Stomach (tissue), 9 donors: ENCODE data around the gene SYT12. TPM values are rescaled to one million over a fixed set of nuclear protein-coding genes. Genes with fewer than 3 reads are reported as not detected.

ENCODE experiments used
- DNase-seq, 2 donors: peaks; one replicate each; pipeline versions ENCODE4 v3.0.0 to v3.0.0-alpha.2; 2013 to 2019
- H3K27ac ChIP-seq, 5 donors: fragments of 200-600 bp in 4 of 5; sonication (generic) in 4 of 5; one replicate each; pipeline ENCODE4 v1.5.1; 2013 to 2019; ENCODE audit warnings: mild to moderate bottlenecking in 1 of 5, moderate library complexity in 1 of 5
- H3K27me3 ChIP-seq, 3 donors: fragments of 200-600 bp; sonication (generic); one replicate each; pipeline ENCODE4 v1.5.1; 2017 to 2019; ENCODE audit warnings: mixed run types in 1 of 3
- H3K36me3 ChIP-seq, 4 donors: fragments of 200-600 bp; sonication (generic); 1 replicate in 3 of 4; 2 replicates in 1 of 4; pipeline ENCODE4 v1.5.1; 2016 to 2019
- H3K4me1 ChIP-seq, 4 donors: fragments of 200-600 bp; sonication (generic); one replicate each; pipeline ENCODE4 v1.5.1; 2016 to 2019
- H3K4me3 ChIP-seq, 4 donors: fragments of 200-600 bp; sonication (generic) in 3 of 4; one replicate each; pipeline ENCODE4 v1.5.1; 2016 to 2019; ENCODE audit warnings: mild to moderate bottlenecking in 1 of 4
- H3K9me3 ChIP-seq, 4 donors: fragments of 200-600 bp; sonication (generic); one replicate each; pipeline ENCODE4 v1.5.1; 2016 to 2019
- CTCF ChIP-seq, 7 experiments: fragments of 450-650 bp in 4 of 7; fragments of 200-600 bp in 3 of 7; sonication (generic) in 3 of 7; IDR thresholded peaks; one replicate each; pipeline ENCODE4 v1.5.1; 2016 to 2019; ENCODE audit warnings: antibody characterized with exemption in 7 of 7, control low read depth in 2 of 7, mild to moderate bottlenecking in 1 of 7
- EP300 ChIP-seq: sonication (generic); formaldehyde crosslinking; IDR thresholded peaks from one replicate; pipeline ENCODE4 v1.6.1; 2017; ENCODE audit warnings: antibody characterized with exemption
- POLR2A ChIP-seq, 4 donors: fragments of 450-650 bp; IDR thresholded peaks; one replicate each; pipeline ENCODE4 v1.6.1; 2016; ENCODE audit warnings: antibody characterized with exemption in 4 of 4, control low read depth in 2 of 4, mild to moderate bottlenecking in 1 of 4, moderate library complexity in 1 of 4
- POLR2AphosphoS5 ChIP-seq, 3 donors: sonication (generic); formaldehyde crosslinking; IDR thresholded peaks; one replicate each; pipeline ENCODE4 v1.6.1; 2016; ENCODE audit warnings: antibody characterized with exemption in 3 of 3
- WGBS, 5 donors: extraction: QIAGEN DNeasy Blood & Tissue Kit in 3 of 5; methylation state at CpG; one replicate each; pipeline versions ENCODE4 v1.1.5 to v1.1.7; 2013 to 2018; 5-methylcytosine and 5-hydroxymethylcytosine counted together
- intact Hi-C: fragments of 100-400 bp; cut with DNase I; formaldehyde crosslinking; loops from one replicate; pipeline ENCODE4 v1.15.1; 2023; ENCODE audit warnings: low total_unique reads
- polyA plus RNA-seq, 3 donors: library from polyadenylated mRNA; stranded (reverse); fragments of 200-250 nt; gene quantifications; one replicate each; pipeline ENCODE4 v1.2.3, GENCODE V29; 2013
- total RNA-seq, 5 donors: library from RNA; depleted of rRNA; stranded (reverse); fragments of >200 nt; gene quantifications; one replicate each; pipeline versions ENCODE4 v1.1.0 to v1.2.3, GENCODE V29; 2014 to 2016
- donor health status: healthy with polysubstance abuse.
- donor health status: Bipolar disorder and iron deficiency.
- donor health status: healthy.

SYT12 gene
- total and polyA plus RNA-seq, 8 donors: 0.31 to 1.1 (median 0.45) TPM; not detected in 5

GRCh38 chr11:67027483-67027930 lies 4.6 kb downstream of the SYT12 start:
- peak; percentile 72 to 78 for DNase-seq
- TF ChIP-seq CTCF (IDR thresholded peaks at IDR 0.05) (no peak), POLR2AphosphoS5 (IDR thresholded peaks at IDR 0.05) (peak in 1 of 3 donors; percentile 56), EP300 (no peak), POLR2A (IDR thresholded peaks at IDR 0.05) (no peak)
- Histone ChIP-seq H3K4me3 (no peak overlapping the region), H3K36me3 (no peaks in the 10 kb centered on the region), H3K4me1 (peaks cover 12 to 26% (median 16%) of the 10 kb centered on the region in 4 donors), H3K27ac (peak overlapping the region in 4 of 5 donors; percentile 14 to 56 (median 40)), H3K9me3 (no peaks in the 10 kb centered on the region), H3K27me3 (peaks cover 0 to 50% (median 21%) of the 10 kb centered on the region in 3 donors)
- intact Hi-C loops: no loop called here
- 30 to 40% (median 36%) methylated on average over 12 of the region's 12 CpGs for whole genome bisulfite sequencing, 5 donors

- Histone ChIP-seq H3K36me3 (no peaks in the 10 kb centered on the region), H3K27me3 (peaks cover 0 to 44% (median 15%) of the 10 kb centered on the region in 3 donors), H3K4me3 (no peak overlapping the region), H3K27ac (peak overlapping the region in 4 of 5 donors; percentile 14 to 56 (median 40)), H3K4me1 (peaks cover 7 to 24% (median 11%) of the 10 kb centered on the region in 4 donors), H3K9me3 (no peaks in the 10 kb centered on the region)
- DNase-seq: no peak
- WGBS, 5 donors: 46 to 65% (median 50%) methylated on average over 6 of the region's 6 CpGs
- TF ChIP-seq POLR2A (IDR thresholded peaks at IDR 0.05): no peak
- no peak for TF ChIP-seq CTCF (IDR thresholded peaks at IDR 0.05)
- TF ChIP-seq POLR2AphosphoS5 (IDR thresholded peaks at IDR 0.05): no peak
- TF ChIP-seq EP300: no peak
- intact Hi-C loops: no loop called here
Observed at GRCh38 chr11:67027943-67028542, 5.1 kb downstream of the SYT12 start.

- peaks cover 0 to 34% (median 4%) of the 10 kb centered on the region in 3 donors for H3K27me3 ChIP-seq
- 82 to 93% (median 92%) methylated on average over 6 of the region's 6 CpGs for WGBS, 5 donors
- no peaks in the 10 kb centered on the region for H3K36me3 ChIP-seq
- H3K4me1 ChIP-seq: peaks cover 0 to 22% (median 3%) of the 10 kb centered on the region in 4 donors
- no peak overlapping the region for H3K27ac ChIP-seq
- no peaks in the 10 kb centered on the region for H3K9me3 ChIP-seq
- intact Hi-C loops: no loop called here
- H3K4me3 ChIP-seq: no peak overlapping the region
- TF ChIP-seq POLR2AphosphoS5 (IDR thresholded peaks at IDR 0.05) (no peak), EP300 (no peak), POLR2A (IDR thresholded peaks at IDR 0.05) (no peak), CTCF (IDR thresholded peaks at IDR 0.05) (no peak)
- DNase-seq: no peak
Observed at GRCh38 chr11:67029146-67029545, 6.2 kb downstream of the SYT12 start.

GRCh38 chr11:67030976-67031375 lies 8.0 kb downstream of the SYT12 start:
- Histone ChIP-seq H3K4me3 (no peak overlapping the region), H3K36me3 (no peaks in the 10 kb centered on the region), H3K27me3 (peaks cover 0 to 17% (median 0%) of the 10 kb centered on the region in 3 donors), H3K27ac (no peak overlapping the region), H3K9me3 (no peaks in the 10 kb centered on the region), H3K4me1 (peaks cover 0 to 11% (median 2%) of the 10 kb centered on the region in 4 donors)
- WGBS, 5 donors: 62 to 79% (median 70%) methylated on average over 9 of the region's 9 CpGs
- no peak for TF ChIP-seq EP300
- no peak for TF ChIP-seq CTCF (IDR thresholded peaks at IDR 0.05)
- no peak for TF ChIP-seq POLR2AphosphoS5 (IDR thresholded peaks at IDR 0.05)
- no peak for TF ChIP-seq POLR2A (IDR thresholded peaks at IDR 0.05)
- no peak for DNase-seq
- intact Hi-C loops: no loop called here
